ENCODE data around the gene CIDEC.

- TF ChIP-seq CTCF (IDR thresholded peaks at IDR 0.05), result no peak
- TF ChIP-seq POLR2A (IDR thresholded peaks at IDR 0.05), result no peak
Observed at GRCh38 chr3:9841015-9841414, 39.0 kb downstream of the CIDEC start.
